CD4-positive, alpha-beta T cell treated with Interleukin-21 for 1 hour (primary cell): ENCODE data around the gene CPLX1.

Experiments used
- DNase-seq: peaks from one replicate; pipeline ENCODE4 v3.0.0-alpha.2; 2020

The CPLX1 gene

DNA sequence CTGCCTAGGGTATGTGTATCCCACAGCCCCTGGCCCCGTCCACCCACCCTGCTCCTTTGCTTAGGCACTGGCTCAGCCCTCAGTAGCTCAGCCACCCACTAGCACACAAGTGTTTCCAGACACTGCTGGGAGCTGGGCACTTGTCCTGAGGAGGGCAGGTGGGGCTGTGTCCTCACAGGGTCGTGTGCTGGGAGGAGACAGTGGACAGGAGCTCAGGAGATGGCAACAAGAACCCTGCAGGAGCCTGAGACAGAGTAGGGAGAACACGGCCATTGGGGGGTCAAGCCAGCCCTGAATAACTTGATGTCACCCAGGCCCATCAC is 5.5 kb upstream of the CPLX1 start:
- DNase-seq = no peak

DNA sequence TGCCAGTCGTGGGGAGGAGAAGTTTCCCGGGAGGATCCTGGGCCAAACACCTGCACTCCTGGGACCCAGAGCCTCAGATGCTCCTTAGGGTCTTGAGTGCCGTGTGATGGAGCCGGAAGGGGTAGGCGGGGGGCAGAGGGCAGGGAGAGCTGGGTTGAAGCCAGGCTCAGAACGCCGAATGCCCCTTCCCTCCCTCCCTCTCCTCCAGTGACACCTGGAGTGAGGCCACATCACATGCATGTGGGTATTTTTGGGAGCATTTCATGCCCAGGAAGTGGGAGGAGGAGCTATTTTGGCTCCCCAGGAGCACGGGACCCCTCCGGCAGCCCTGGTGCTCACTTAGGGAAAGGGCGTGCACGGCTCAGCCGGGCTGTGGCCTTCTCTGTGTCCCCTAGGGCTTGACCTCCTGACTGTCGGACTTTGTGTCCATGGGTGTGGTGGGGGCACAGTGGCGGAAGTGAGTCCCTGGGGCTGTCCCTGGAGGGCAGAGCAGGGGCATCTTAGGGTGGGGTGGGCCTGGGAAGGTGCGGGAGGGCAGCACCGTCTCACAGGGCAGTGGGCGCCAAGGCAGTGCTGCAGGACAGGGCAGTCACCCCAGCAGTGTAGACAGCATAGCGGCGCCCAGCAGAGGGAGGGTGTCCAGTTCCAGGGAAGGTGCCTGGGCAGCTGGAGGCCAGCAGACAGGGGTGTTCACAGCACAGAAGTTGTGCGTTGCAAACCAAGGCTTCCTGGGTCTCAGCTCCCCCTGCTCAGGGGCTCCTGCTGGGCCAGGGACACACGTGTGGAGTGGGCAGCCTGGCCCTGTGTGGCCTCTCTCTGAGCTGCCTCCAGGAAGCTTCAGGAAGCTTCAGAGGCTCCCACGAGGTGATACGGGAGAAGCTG is 4.9 kb upstream of the CPLX1 start:
- no peak for DNase-seq

DNA sequence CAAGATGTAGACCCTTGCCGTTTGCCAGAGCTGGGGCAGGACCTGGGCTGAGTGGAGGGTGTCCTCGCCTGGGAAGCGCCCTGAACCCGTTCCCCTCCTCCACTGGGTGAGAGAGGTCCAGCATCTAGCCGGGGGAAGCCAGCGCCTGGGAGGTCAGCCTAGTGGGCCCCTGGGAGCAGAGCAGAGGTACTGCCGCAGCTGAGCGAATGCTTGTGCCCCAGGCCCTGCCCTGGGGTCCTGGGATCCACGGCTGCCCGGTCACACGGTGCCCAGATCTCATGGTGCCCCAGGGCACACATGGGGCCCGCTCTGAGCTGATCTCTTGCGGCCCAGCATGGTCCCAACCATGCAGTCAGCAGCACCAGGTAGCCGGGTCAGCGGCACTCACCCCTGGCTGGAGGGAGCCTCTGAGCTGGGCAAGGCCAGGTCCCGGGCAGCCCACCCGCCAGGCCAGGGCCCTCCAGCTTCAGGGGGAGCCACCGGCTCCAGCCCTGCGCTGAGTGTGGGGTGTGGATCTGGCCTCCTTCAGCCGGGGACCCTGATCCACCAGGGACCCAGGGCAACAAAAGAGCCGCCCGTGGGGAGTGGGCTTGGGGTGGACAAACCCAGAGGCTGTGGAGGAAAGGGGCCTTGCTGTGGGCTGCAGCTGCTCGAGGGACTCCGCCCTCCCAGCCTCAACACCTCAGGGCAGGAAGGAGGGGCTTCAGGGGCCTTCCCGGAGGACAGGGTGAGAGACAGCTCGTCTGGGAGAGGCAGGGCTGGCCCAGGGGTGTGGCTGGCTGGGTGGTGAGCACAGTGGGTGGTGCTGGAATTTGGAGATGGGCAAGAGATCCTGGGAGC is 4.1 kb upstream of the CPLX1 start:
- no peak for DNase-seq

DNA sequence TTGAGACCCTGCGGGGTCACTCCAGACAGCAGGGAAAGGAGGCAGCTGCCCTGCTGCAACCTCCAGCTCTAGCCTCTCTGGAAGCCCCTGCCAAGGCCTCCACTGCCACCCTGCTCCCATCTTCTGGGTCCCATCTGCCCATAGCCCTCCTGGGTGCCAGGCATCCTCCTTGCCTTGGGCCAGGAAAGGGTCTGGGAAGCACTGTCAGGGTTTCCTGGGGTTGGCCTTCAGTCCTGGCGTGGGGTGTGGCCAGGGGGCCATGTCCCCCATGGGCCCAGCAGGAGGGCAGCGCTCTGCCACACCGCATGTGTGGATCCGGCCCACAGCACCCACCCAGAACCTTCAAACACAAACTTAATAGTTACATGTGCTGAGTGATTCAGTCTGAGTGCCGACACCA is 3.4 kb upstream of the CPLX1 start:
- DNase-seq = no peak

DNA sequence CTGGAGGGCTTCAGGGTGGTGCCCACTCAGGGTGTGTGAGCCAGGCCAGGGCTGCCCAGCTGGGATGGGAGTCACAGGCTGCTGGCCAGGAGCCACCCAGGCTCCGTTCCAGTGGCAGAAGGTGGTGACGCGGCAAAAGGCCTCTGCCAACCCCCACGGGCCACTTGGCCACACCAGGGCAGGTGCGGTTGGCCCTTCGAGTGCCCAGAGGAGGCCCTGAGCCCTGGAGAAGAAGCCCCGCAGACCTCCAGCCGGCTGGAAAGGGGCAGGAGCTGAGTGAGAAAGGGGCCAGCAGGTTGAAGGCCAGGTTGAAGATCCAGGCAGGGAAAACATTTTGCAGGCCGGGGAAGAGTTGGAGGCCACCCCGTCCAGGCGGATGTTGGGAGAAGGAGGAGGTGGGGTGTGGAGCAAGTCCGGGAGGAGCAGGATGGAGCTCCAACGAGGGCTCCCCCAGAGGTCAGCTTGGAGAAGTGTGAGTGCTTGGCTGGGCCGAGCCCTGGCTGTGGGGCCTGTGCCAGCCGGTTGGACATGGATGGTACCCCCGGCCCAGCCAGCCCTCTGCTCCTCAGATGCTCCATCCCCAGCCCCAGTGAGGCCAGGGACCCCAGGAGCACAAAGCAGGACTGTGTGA is 2.8 kb upstream of the CPLX1 start:
- no peak for DNase-seq

DNA sequence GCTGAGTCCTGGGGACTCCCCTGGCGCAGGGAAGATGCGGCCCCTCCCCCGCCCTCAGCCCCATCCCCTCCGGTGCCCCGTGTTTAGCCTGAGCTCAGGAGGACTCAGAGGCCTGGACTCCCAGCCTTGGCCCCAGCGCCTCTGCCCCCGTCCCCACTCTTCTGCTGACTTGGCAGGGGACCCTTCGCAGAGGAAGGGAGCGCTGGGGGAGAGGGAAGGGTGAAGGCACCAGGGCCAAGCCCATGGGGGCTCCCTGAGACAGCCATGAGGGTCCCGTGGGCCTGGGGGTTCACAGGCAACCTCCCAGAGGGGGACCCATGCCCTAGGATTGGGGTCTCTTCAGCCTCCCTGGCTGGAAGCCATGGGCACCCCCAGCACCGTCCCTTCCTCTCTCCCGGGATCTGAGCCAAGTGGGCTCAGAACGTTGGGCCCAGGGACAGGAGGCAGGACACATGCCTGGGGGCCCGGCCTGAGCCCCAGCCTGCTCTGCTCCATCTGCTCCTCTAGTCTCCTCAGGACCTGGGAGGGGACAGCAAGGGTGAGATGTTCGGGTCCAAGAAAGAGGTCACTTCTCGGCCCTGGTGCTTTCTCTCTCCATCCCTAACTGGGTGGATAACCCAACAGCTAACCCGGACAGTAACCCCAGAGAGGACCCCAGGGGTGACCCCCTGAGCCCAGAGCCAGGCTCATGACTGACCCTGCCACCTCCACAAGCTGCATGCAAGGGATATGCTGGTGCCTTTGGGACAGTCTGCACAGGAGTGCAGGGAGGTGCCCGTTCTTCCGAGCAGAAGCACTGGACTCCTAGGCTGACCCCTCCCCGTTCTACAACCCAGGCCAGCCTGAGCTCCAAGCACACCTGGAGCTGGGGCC is 1.5 kb upstream of the CPLX1 start:
- DNase-seq = no peak

DNA sequence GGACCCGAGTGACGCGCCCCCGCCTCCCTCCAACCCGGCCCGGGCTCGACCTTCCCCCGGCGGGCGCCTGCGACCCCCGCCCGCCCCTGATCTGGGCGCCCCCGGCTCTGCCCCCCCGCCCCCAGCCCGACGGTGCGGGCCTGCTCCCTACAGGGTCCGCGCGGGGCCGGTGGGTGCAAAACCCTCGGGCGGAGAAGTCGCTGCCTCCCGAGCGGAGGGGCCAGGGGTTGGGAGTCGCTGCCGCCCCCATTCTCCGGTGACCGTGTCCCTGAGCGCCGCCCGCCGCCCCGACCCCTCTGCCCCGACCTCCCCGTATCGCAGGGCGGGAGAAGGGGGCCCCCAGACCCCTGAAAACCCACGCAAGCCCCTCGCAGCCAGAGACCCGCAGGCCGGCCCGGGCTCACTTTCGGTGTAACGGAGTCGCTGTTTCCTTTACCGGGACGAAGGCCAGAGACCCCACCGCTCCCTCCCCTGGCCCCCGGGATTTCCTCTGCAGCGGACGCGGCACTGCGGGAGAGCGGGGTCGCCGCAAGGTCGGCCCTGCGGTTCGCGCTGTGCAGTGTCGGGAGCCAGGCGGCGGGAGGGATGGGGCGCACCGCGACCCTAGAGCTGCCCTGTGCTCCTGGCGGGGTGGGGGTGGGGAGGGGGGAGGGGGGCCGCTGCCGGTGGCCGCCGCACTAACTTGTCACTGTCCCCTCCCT is 729 bp upstream of the CPLX1 start:
- DNase-seq = no peak

DNA sequence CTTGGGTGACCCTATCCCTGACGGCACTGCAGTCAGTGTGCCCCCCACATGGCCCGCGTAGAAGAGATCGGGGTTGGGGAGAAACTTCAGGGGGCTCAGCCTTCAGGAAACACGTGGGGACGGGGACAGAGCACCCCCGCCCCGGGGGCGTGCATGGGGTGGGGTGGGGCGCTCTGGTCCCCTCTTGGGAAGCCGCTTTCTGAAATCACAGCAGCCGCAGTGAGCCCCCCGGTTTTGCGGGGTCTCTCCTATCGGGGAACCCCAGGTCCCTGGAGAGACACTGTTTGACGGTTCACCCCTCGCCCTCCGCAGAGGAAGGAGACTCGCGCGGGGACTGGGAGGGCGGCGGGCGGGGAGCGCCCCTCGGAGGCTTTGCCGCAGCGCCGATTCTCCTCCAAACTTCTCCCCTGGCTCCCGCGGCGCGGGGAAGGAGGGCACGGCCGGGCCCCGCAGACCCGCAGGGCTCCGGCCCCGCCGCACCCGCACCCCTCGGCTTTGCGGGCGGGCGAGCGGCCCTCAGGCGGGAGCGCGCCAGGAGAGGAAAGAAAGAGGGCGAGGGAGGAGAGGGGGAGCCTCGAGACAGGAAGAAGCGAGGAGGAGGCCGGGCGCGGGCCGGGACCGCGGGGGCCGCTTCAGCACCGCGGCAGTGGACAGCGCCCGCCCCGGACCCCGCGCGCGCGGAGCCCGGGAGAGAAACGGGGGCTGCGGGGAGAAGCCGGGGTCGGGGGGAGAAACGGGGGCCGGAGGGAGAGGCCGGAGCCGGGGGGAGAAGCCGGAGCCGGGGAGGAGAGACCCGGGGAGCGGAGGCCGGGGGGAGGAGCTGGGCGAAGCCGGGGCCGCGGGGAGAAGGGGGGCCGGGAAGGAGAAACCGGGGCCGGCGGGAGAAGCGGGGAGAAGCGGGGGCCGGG is 612 bp downstream of the CPLX1 start:
- peak; percentile 37 for DNase-seq

DNA sequence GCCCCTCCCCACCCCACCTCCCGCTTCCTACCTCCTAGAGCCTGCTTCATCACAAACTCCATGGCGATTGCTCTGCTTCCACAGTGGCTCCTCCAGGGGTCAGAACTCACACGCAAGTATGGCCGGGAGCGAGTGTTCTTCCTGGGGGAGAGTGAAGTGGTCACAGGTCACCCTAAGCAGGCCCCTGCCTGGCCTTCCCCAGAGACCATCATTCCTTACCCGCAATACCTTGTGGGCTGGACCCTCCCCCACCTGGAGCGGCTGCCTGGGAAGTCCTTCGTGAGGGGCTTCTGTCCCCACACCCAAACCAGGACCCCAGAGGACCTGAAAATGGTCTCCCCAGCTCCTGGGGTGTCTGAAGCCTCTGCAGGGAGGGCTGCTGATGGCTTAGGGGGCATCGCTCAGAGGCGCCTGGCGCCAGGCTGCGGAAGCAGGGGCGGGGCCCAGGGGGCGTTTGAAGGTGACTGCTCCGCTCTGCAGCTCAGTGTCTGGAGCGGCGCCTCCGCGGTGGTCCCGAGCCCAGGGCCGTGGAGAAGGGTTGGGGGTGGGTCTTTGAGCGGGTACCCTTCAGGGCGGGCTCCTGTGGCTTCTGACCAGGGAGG is 1.4 kb downstream of the CPLX1 start:
- no peak for DNase-seq

DNA sequence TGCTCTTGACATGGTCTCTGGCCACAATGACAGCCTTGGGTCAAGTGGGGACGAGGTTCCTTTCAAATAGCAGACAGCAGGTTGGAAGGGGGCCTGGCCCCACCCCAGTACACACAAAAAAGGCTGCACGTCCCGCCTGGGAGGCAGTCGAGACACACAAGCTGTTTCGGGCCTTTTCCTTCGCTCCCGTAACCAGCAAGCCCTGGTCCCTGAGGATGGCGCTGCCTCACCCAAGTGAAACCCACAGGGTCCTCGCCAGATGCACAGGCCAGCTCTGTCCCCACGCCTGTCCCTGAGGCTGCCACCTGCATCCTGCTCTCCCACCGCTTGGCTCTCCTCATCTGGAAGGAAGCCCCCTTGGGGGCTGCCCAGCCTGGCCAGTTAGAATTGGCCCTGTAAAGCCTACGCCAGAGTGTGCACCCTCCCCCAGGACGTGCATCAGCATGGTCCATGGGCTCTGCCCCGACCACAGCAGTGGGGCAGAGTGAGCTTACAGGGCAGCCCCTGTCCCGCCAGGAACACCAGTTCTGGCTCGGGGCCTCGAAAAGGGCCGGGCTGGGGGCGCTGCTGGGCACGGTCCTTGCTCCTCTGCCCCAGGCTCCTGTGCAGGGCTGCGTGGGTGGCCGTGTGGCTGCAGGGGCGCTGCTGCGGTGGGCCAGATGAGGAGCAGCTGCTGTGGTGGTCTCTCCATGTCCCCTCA is 2.0 kb downstream of the CPLX1 start:
- DNase-seq = no peak

DNA sequence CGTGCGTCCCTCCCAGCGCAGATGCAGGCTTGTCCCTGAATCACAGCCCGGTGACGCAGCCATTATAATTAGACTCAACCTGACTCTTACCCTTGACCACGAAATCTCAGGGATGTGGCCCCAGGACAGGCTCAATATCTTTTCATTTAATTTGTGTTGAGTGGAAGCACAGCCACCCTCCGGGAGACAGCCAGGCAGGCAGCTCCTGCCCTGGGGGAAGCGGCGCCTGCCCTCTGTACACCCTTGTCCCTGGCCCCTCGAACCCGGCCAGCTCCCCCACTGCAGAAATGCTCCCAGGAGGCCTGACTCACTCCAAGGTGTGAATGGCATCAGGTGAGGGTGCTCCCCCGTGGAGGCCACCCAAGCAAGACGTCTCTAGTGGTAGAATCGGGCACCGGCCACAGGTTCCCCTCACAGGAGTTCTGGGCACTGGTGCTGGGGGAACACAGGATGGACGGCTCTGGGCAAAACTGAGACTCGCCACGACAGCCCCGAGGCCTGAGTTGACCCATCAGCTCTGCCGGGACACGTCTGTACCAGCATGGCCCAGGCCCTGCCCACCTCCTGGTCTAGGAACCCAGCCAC is 2.7 kb downstream of the CPLX1 start:
- DNase-seq = no peak

DNA sequence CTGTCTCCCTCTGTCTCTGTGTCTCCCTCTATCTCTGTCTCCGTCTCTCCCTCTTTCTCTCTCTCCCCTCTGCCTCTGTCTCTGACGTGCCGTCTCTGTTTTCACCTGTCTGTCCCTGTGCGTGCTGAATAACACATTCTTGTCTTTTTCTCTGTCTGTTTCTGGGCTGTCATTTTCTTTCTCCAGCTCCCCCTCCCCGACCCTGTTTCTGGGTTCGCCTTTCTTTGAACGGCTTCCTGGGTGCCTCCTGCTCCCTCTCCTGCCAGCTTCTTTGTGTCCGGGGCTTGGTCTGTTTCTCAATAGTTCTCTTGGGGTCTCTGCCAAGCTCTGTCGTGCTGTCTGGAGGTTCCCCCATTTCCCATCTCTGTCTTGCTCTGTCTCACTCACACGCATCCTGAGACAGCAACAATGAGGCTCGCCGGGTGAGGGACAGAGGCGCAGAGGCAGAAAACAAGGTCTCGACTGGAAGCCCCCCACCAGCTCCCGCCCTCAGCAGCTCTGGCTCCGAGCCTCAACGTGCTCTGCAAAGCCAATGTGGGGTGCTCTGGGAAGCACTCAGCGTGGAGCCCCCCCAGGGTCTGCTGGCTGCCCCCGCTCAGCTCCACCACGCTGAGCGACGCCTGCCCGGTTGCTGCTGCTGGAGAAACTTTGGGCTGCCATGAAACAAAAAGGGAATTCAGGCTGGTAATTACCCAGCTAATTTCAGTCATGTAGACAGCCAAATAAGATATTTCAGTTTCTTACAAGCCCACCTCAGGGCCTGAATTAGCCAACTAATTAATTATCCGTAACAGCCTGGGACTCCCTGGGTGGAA is 3.4 kb downstream of the CPLX1 start:
- DNase-seq = no peak

DNA sequence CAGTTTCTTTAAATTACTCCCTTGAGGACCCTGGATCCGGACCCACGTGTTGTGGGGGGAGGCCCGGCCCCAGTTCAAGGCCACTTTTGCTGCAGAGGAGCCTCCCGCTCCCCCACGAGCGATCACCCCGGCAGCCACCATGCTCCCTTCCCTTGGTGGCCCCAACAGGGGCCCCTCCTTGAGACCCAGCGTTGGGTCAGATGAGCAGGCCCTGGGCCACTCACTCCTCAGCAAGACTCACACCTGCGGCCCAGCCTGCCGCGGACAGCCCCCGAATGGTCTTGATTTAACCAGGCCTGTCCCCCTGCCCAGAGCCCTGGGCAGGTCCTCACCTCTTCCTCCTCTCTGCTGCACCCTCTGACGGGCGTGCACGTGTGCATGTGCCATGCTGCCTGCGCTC is 4.3 kb downstream of the CPLX1 start:
- no peak for DNase-seq

DNA sequence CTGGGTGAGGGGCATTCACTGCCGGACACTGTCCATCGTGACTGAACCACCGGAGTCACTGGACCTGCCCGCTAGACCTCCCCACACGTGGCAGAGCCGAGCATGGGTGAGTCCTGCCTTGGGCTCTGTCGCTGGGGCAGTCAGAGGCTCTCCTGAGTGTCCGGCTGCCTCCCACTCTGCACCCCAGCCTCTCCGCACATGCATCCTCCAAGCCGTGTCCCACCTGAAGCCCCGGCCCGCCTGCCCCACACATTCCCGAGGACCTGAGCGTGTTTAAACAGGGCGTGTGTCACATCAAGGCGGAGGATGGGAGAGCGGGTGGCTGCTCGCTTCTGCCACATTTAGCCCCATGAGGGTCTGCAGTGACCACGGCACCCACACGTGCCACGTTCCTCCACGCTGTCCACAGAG is 4.7 kb downstream of the CPLX1 start:
- DNase-seq = no peak

DNA sequence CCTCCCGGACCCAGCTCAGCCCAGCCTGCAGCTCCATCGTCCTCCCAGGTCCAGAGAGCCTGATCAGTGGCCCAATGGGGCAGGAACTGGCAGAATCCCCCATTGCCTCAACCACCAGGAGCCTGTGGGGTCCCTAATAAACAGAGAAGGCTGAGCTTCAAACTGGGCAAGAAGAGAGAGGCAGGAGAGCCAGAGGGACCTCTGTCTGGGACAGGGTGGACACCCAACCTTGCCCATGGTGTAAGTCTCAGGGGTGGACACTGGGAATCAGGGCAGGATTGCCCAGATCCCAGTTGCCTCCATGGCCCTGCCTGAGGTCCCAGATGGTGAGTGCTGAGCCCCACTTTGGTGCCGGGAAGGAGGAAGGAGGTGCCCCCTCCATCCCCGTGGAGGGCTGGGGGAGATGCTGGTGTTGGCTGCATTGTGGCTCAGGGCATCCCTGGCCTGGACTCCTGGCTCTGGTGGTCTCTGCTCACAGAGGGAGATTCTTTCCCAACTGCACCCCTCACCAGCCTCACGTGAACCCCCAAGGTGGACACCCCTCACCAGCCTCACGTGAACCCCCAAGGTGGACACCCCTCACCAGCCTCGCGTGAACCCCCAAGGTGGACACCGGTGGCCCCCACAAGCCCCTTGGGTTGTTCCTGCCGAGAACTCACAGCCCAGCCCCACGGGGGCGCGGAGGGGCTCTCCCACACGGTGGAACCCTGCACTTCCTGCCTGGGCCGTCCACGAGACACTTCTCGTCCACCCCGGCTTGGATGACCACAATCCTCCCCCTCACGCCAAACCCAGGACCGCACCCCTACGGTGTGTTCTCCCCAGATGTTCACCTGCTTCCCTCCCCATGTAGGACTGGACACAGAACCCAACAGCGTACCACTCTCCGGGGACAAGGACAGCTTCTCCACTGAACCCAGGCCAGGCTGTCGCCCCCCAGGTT is 5.4 kb downstream of the CPLX1 start:
- DNase-seq = no peak

DNA sequence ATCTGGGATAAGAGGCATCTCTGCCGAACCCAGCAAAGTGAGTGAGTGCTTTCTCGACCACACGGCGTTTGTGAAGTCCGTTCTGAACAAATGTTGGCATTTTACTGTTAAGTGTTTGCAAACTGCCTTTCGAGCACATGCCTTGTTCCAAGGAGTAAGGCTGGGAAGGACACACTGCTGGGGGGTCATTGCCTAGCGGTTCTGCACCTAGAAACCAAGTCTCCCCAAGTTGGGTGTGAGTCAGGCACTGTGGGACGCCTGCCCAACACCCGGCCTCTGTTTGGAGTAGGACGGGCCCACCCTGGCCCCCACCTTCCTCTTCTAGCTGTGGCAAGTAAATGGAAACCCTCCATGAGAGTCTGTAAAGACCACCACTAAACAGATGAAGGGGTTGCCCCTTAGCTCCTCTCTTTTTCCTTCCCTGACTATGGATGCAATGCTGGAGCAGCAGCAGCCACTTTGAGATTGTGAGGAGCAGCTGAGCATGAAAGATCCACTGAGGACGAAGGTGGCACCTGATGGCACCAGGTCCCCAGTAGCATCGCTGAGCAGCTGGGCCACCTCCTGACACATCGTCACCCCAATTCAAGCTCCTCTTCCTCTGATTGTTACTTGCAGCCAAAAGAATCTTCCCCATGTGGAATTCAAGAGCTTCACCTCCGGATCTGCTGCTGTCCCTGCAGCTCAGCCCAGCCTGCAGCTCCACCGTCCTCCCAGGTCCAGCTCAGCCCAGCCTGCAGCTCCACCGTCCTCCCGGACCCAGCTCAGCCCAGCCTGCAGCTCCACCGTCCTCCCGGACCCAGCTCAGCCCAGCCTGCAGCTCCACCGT is 6.3 kb downstream of the CPLX1 start:
- DNase-seq = no peak
